Smooth muscle cell of bladder (primary cell): Measurements from ENCODE around the gene DCTN2. TPM values are rescaled to one million over a fixed set of nuclear protein-coding genes. Genes with fewer than 3 reads are reported as not detected.

Experiments
- total RNA-seq: library from RNA; depleted of rRNA; stranded (reverse); fragments of >200 nt; gene quantifications from 2 replicates; pipeline ENCODE4 v1.2.3, GENCODE V29; 2014

Gene DCTN2
- total RNA-seq = 68.8 and 71.7 TPM in 2 replicates

GRCh38 chr12:57546438-57547287 is at the start of gene DCTN2:
Gene DCTN2 (minus strand): TSS chr12:57547192. CDS start chr12:57547063, 129 bp downstream.

GRCh38 chr12:57590864-57591781 is 44.1 kb upstream of the DCTN2 start, which contains the start of gene PIP4K2C:
Gene PIP4K2C (plus strand): TSS chr12:57591192. CDS start chr12:57591290, 98 bp downstream.

DNA sequence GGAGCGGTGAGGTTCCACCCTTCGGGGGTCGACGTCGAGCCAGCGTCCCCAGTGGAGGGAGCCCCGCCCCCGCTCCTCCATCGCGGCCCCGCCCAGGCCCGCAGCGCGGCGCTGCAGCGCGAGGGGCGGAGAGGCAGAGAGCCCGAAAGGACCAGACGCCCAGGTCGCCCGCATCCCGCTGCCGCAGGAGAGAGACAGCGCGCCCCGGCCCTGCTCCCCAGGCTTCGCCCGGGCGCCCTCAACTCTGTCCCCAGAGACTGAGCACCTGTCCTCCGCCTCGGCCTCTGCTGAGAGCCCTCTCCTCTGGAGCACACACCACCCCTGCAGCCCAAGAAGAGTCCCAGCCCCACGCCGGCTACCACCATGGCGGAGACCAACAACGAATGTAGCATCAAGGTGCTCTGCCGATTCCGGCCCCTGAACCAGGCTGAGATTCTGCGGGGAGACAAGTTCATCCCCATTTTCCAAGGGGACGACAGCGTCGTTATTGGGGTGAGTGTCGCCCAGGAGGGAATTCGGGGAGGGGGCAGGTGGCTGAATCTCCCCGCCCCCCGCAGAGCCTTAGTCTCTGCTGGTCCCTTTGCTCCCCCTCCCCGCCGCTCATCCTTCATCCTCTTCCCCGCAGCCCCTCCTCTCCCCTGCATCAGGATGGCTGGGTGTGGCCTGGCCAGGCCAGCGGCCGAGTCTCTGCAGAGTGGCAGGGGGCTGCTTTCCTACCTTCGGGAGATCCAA is 3.1 kb upstream of the DCTN2 start, which contains the start of gene KIF5A:
Gene KIF5A, plus strand, starts transcription at position 136 of the 732 bp plus-strand sequence. Its CDS starts 228 bp downstream, at position 364.

GRCh38 chr12:57522011-57522886 is 24.7 kb downstream of the DCTN2 start, which contains the start of gene MBD6:
Gene MBD6 (plus strand): TSS chr12:57522824. CDS start chr12:57524304, 1,480 bp downstream.

DNA sequence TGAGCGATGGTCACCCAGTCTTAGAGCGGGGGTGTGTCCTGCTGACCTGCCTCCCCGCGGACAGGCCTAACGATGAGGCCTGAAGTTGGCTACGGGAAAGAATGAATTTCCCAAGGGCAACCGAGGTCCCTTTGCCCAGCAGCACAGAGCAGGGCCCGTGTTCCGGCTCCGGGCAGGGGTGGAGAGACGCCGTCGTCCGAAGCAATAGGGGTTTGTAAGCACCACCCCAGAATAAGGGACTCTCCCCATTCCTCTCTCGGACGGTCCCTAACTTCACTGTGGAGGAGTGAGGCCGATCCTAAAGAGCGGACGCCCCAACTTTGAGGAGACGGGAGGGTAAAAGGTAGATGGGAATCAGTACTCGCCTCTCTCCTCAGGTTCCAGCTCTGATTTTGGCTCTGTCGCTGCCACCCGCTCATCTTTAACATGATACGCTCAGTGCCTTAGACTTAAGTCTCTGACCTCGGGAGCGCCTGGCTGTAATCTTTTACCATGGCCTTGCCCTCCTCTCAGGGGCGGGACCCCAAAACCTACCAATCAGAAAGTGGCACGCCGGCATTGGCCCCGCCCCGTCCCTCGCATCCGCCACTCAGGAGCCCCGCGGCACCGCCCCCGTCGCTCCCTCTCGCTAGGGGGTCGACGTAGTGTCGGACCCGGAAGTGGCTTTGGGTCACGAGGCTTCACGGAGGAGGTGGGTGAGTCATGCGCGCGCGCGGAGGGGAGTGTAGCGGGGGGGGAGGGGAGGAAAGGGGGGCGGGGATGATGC is 26.8 kb downstream of the DCTN2 start, which contains the start of gene DDIT3:
Gene DDIT3, minus strand, starts transcription at position 462 of the 766 bp plus-strand sequence. CDS start 3,108 bp downstream, outside the sequence.

GRCh38 chr12:57487597-57488401 is 59.2 kb downstream of the DCTN2 start, which contains the start of gene MARS1:
Gene MARS1 (plus strand): TSS chr12:57488068. CDS start chr12:57488091, 23 bp downstream.

Other genes starting within 250 kb of the DCTN2 start
- 8.0 and 9.0 TPM in 2 replicates for gene R3HDM2, start 116.1 kb downstream of the DCTN2 start, total RNA-seq
- gene INHBC, start 112.4 kb downstream of the DCTN2 start, total RNA-seq = not detected in 2 replicates
- 9.0 and 12.7 TPM in 2 replicates for gene INHBE, start 91.9 kb downstream of the DCTN2 start, total RNA-seq
- 0.18 and 0.71 TPM in 2 replicates for gene GLI1, start 87.4 kb downstream of the DCTN2 start, total RNA-seq
- gene ARHGAP9, start 67.3 kb downstream of the DCTN2 start, total RNA-seq = 0.09 and 0.28 TPM in 2 replicates
- gene MARS1, start 59.1 kb downstream of the DCTN2 start, total RNA-seq = 181 and 241 TPM in 2 replicates
- 70.8 and 124 TPM in 2 replicates for gene DDIT3, start 26.7 kb downstream of the DCTN2 start, total RNA-seq
- 3.6 and 5.5 TPM in 2 replicates for gene MBD6, start 24.4 kb downstream of the DCTN2 start, total RNA-seq
- gene KIF5A, start 2.9 kb upstream of the DCTN2 start, total RNA-seq = 0.09 and 0.14 TPM in 2 replicates
- 8.6 and 8.8 TPM in 2 replicates for gene PIP4K2C, start 44.0 kb upstream of the DCTN2 start, total RNA-seq
- gene DTX3, start 57.6 kb upstream of the DCTN2 start, total RNA-seq = 8.8 and 11.5 TPM in 2 replicates
- 22.3 and 40.6 TPM in 2 replicates for gene ARHGEF25, start 64.2 kb upstream of the DCTN2 start, total RNA-seq
- 0.55 and 0.85 TPM in 2 replicates for gene B4GALNT1, start 86.0 kb upstream of the DCTN2 start, total RNA-seq
- 180 and 267 TPM in 2 replicates for gene OS9, start 146.9 kb upstream of the DCTN2 start, total RNA-seq
- gene AGAP2, start 191.6 kb upstream of the DCTN2 start, total RNA-seq = 0.14 and 0.28 TPM in 2 replicates
- 64.6 and 87.0 TPM in 2 replicates for gene TSPAN31, start 197.8 kb upstream of the DCTN2 start, total RNA-seq
- gene CDK4, start 205.1 kb upstream of the DCTN2 start, total RNA-seq = 140 and 210 TPM in 2 replicates
- 2.3 and 3.1 TPM in 2 replicates for gene MARCHF9, start 207.9 kb upstream of the DCTN2 start, total RNA-seq
- gene CYP27B1, start 219.9 kb upstream of the DCTN2 start, total RNA-seq = 0.14 and 0.28 TPM in 2 replicates
- gene METTL1, start 224.9 kb upstream of the DCTN2 start, total RNA-seq = 3.8 and 9.1 TPM in 2 replicates
- 4.3 and 5.2 TPM in 2 replicates for gene EEF1AKMT3, start 225.4 kb upstream of the DCTN2 start, total RNA-seq
- 18.8 and 24.3 TPM in 2 replicates for gene TSFM, start 235.6 kb upstream of the DCTN2 start, total RNA-seq